BJ (cell line): ENCODE data around the gene EBF4. TPM values are rescaled to one million over a fixed set of nuclear protein-coding genes. Genes with fewer than 3 reads are reported as not detected.

Experiments
- CTCF ChIA-PET: fragments of 350-600 bp; formaldehyde crosslinking; extraction: SDS; loops from one replicate; lab custom pipeline; 2021; ENCODE audit warnings: antibody characterized with exemption, inconsistent platforms; lab: Yijun Ruan, JAX
- POLR2A ChIA-PET: fragments of 300-600 bp; sonication (Branson Sonifier 250); formaldehyde crosslinking; extraction: SDS; loops from one replicate; lab custom pipeline; 2021; ENCODE audit warnings: antibody characterized with exemption; lab: Charles Lee
- DNase-seq: peaks from one replicate; pipeline ENCODE4 v3.0.0-alpha.2; 2011; ENCODE audit warnings: low read depth
- H3K27me3 ChIP-seq: 2 replicates; pipeline ENCODE4 v1.6.0; 2011; ENCODE audit warnings: low read length; ENCODE audit not compliant: control insufficient read depth, insufficient read depth
- H3K36me3 ChIP-seq: 2 replicates; pipeline ENCODE4 v1.5.1; 2011; ENCODE audit warnings: low read length; ENCODE audit not compliant: control insufficient read depth, insufficient read depth
- H3K4me3 ChIP-seq: 2 replicates; pipeline ENCODE4 v1.5.1; 2011; ENCODE audit warnings: low read depth, mild to moderate bottlenecking, control low read depth, low read length
- polyA plus RNA-seq: library from polyadenylated mRNA; depleted of rRNA; stranded (reverse); fragments of >200 nt; gene quantifications from 2 replicates; pipeline ENCODE4 v1.2.3, GENCODE V29; 2011
- TF ChIP-seq, protein P1 (sequence below): IDR thresholded peaks from 2 replicates; pipeline ENCODE4 v1.5.1; 2011; ENCODE audit warnings: low read depth, mild to moderate bottlenecking, control low read depth, inconsistent platforms, low read length, moderate library complexity; ENCODE audit not compliant: insufficient read depth

EBF4 gene
- polyA plus RNA-seq, 1 experiment: 1.9 TPM

DNA sequence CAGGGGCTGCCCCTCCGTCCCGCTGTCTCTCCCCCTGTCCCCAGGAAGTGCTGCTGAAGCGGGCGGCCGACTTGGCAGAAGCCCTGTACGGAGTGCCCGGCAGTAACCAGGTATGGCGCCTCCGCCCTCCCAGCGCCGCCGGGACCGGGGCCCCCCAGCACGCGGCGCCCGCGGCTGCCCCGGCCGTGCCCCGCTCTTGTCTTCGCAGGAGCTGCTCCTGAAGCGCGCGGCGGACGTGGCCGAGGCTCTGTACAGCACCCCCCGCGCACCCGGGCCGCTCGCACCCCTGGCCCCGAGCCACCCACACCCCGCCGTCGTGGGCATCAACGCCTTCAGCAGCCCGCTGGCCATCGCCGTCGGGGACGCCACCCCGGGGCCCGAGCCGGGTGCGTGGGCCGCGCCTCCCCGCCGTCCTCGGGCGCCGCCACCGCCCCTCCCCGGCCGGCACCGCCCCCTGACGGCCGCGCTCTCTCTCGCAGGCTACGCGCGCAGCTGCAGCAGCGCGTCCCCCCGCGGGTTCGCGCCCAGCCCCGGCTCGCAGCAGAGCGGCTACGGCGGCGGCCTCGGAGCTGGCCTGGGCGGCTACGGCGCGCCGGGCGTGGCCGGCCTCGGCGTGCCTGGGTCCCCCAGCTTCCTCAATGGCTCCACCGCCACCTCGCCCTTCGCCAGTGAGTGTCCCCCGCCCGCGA lies 59.4 kb downstream of the EBF4 start:
- DNase-seq: no peak
- Histone ChIP-seq H3K27me3 (peaks cover 32% of the 10 kb centered on the region), H3K36me3 (no peaks in the 10 kb centered on the region), H3K4me3 (peak overlapping the region; percentile 49)
- ChIA-PET POLR2A (no interaction called here), CTCF (interaction anchor here (0.6 to 9.2 kb wide), 21 partner anchors 8 to 560 kb away, joined by 3 to 166 read pairs (median 5); partner anchors contain the start of genes PCED1A, PTPRA and VPS16)
- TF ChIP-seq, protein P1, sequence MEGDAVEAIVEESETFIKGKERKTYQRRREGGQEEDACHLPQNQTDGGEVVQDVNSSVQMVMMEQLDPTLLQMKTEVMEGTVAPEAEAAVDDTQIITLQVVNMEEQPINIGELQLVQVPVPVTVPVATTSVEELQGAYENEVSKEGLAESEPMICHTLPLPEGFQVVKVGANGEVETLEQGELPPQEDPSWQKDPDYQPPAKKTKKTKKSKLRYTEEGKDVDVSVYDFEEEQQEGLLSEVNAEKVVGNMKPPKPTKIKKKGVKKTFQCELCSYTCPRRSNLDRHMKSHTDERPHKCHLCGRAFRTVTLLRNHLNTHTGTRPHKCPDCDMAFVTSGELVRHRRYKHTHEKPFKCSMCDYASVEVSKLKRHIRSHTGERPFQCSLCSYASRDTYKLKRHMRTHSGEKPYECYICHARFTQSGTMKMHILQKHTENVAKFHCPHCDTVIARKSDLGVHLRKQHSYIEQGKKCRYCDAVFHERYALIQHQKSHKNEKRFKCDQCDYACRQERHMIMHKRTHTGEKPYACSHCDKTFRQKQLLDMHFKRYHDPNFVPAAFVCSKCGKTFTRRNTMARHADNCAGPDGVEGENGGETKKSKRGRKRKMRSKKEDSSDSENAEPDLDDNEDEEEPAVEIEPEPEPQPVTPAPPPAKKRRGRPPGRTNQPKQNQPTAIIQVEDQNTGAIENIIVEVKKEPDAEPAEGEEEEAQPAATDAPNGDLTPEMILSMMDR: no peak

DNA sequence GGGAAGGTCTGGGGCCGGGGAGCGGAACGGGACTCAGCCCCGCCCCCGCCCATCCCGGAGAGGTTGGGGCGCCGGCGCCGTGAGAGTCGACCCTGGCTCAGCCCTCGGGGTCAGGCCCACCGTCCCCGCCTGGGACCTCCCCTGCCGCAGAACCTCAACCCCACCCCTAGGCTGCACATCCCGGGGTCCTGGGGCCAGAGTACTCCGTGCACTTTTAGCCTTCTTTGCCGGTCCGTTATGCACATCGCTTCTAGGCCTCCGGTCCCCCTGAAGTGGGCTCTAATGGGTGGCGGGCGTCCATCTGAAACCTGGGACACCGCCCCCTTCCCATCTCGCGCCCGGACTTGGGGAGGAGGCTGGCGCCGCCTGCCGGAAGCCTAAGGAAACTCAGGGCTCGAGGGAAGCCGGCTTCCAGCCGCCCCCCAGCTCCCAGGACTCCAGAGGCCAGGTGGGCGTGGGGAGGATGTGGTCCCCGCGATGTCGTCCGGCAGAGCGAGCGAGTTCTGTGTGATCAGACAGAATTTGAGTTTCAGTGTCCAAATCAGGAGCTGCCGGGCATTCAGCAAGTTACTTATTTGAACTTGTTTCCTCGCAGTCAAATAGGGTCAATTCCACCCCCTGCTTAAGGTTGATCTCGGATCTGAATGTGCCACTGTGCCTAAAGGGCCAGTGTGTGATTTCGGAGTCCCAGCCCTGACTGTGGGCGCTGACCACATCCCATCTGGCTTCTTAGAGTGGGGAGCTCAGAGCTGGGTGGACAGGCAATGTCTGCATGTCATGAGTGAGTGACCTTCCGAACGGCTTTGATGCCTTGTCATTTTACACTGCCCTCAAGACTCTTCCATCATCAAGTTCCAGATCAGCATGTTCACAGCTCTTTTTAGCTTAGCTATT lies 60.2 kb downstream of the EBF4 start:
- no peaks in the 10 kb centered on the region for H3K36me3 ChIP-seq
- ChIA-PET POLR2A (no interaction called here), CTCF (interaction anchor here (0.6 to 9.2 kb wide), 29 partner anchors 9 to 560 kb away, joined by 3 to 166 read pairs (median 4); partner anchors contain the start of genes EBF4, PCED1A, PTPRA and VPS16)
- TF ChIP-seq, protein P1: peak; percentile 95
- peaks cover 32% of the 10 kb centered on the region for H3K27me3 ChIP-seq
- DNase-seq: no peak
- peak overlapping the region; percentile 49 for H3K4me3 ChIP-seq

DNA sequence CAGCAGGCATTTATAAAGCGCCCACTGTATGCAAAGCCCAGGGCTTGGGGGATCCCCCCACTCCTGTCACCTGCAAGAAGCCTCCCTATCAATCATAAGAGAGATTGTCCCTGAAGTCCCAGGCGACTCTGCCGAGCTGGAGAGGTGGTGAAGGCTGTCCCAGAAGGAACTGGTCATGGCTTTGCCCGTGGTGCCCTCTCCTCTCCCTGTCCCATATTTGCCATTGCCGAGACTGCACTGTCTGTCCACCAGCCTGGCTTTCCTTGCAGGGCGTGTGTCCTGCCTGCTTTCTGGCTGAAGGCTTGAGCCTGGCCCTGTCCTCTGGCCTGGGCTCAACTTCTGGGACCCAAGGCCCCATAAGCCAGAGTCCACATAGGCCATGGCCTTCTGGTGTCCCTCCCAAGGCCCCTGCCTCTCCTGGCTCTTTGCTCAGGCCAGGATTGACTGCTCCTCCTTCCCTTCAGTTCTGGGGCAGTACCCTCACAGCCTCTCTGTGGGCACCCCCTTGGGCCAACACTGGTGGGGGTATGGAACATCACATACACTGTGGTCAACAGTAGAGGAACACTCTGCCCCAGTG lies 61.0 kb downstream of the EBF4 start:
- DNase-seq: no peak
- Histone ChIP-seq H3K27me3 (peaks cover 32% of the 10 kb centered on the region), H3K36me3 (no peaks in the 10 kb centered on the region), H3K4me3 (no peak overlapping the region)
- CTCF ChIA-PET: interaction anchor here (0.6 to 9.2 kb wide), 28 partner anchors 10 to 653 kb away, joined by 3 to 166 read pairs (median 4); partner anchors contain the start of genes EBF4, PCED1A, PTPRA and VPS16
- POLR2A ChIA-PET: no interaction called here
- TF ChIP-seq, protein P1: no peak

DNA sequence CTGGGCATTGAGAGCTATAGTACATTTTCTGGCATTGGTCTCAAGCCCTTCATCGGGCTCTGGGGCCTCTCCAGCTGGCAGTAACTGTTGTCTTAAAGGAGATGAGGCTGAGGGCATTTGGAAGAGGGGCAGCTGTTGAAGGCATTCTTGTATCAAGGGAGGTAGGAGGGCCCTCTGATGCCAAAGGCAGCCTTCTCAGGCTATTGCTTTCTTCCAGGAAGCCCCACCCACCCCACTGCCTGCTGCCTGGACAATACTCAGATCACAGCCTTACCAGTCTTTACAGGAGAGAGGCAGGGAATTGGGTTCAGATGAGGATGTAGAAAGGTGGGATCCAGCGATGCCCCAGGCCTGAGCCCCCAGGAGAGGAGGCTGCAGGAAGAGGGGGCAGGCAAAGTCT lies 61.8 kb downstream of the EBF4 start:
- peaks cover 28% of the 10 kb centered on the region for H3K27me3 ChIP-seq
- POLR2A ChIA-PET: no interaction called here
- no peak overlapping the region for H3K4me3 ChIP-seq
- H3K36me3 ChIP-seq: no peaks in the 10 kb centered on the region
- TF ChIP-seq, protein P1: no peak
- CTCF ChIA-PET: interaction anchor here (0.6 to 9.2 kb wide), 13 partner anchors 10 to 652 kb away, joined by 3 to 166 read pairs (median 8); partner anchors contain the start of genes PCED1A, PTPRA and VPS16
- no peak for DNase-seq
